ENCODE measurements around the gene GLP1R.

Gene GLP1R

GRCh38 chr6:39044181-39044580, 4.4 kb upstream of the GLP1R start:
- no peak for DNase-seq (ENCODE audit: low spot score)

- DNase-seq (ENCODE audit: low spot score) = no peak
These were observed 900 bp upstream of the GLP1R start for GRCh38 chr6:39047434-39048327.

GRCh38 chr6:39049575-39050283, 1.1 kb downstream of the GLP1R start:
- DNase-seq (ENCODE audit: low spot score) = no peak

- no peak for DNase-seq (ENCODE audit: low spot score)
These were observed 2.0 kb downstream of the GLP1R start for GRCh38 chr6:39050453-39051112.

- no peak for DNase-seq (ENCODE audit: low spot score)
These were observed 3.0 kb downstream of the GLP1R start for GRCh38 chr6:39051399-39052122.

- DNase-seq (ENCODE audit: low spot score) = no peak
These were observed 4.5 kb downstream of the GLP1R start for GRCh38 chr6:39053016-39053624.

GRCh38 chr6:39053854-39054576, 5.4 kb downstream of the GLP1R start:
- DNase-seq (ENCODE audit: low spot score) = no peak

GRCh38 chr6:39054577-39055142, 6.1 kb downstream of the GLP1R start:
- DNase-seq (ENCODE audit: low spot score) = no peak

- DNase-seq (ENCODE audit: low spot score) = no peak
These were observed 7.1 kb downstream of the GLP1R start for GRCh38 chr6:39055661-39056060.

GRCh38 chr6:39056191-39056590, 7.6 kb downstream of the GLP1R start:
- no peak for DNase-seq (ENCODE audit: low spot score)

GRCh38 chr6:39056681-39057080, 8.1 kb downstream of the GLP1R start:
- no peak for DNase-seq (ENCODE audit: low spot score)

GRCh38 chr6:39057251-39058155, 8.9 kb downstream of the GLP1R start:
- DNase-seq (ENCODE audit: low spot score) = no peak

- no peak for DNase-seq (ENCODE audit: low spot score)
These were observed 10.0 kb downstream of the GLP1R start for GRCh38 chr6:39058471-39059147.

- DNase-seq (ENCODE audit: low spot score) = no peak
These were observed 11.1 kb downstream of the GLP1R start for GRCh38 chr6:39059496-39060310.

GRCh38 chr6:39060467-39061160, 12.0 kb downstream of the GLP1R start:
- no peak for DNase-seq (ENCODE audit: low spot score)

GRCh38 chr6:39061182-39061581, 12.6 kb downstream of the GLP1R start:
- DNase-seq (ENCODE audit: low spot score) = no peak

- no peak for DNase-seq (ENCODE audit: low spot score)
These were observed 13.0 kb downstream of the GLP1R start for GRCh38 chr6:39061588-39061987.
